HG03565 (cell line): ENCODE measurements around the gene NXPH2.
"Not testable (repeated sequence)": the region's sequence is repeated elsewhere in the genome, so short reads cannot be mapped to it uniquely, and the experiment has no call there.

Source experiments
- ATAC-seq: cut with Tn5 transposase; IDR thresholded peaks from one replicate; pipeline ENCODE4 v1.9.1; 2021; ENCODE audit warnings: mild to moderate bottlenecking, moderate library complexity; ENCODE audit not compliant: unreplicated experiment

Gene NXPH2

GRCh38 chr2:138760676-138761075 is 19.5 kb downstream of the NXPH2 start:
- ATAC-seq = no peak

- ATAC-seq = no peak
These were observed 22.8 kb downstream of the NXPH2 start for GRCh38 chr2:138757384-138757783.

GRCh38 chr2:138752197-138752956 is 27.8 kb downstream of the NXPH2 start:
- ATAC-seq = no peak

- no peak for ATAC-seq
These were observed 35.5 kb downstream of the NXPH2 start for GRCh38 chr2:138744713-138745112.

- ATAC-seq = no peak
These were observed 37.6 kb downstream of the NXPH2 start for GRCh38 chr2:138742441-138743057.

- no peak for ATAC-seq
These were observed 38.3 kb downstream of the NXPH2 start for GRCh38 chr2:138741851-138742250.

GRCh38 chr2:138737009-138737554 is 43.1 kb downstream of the NXPH2 start:
- not testable (repeated sequence) for ATAC-seq

GRCh38 chr2:138732651-138733050 is 47.5 kb downstream of the NXPH2 start:
- ATAC-seq = no peak

- ATAC-seq = peak; percentile 59
These were observed 49.6 kb downstream of the NXPH2 start for GRCh38 chr2:138730497-138731030.

- ATAC-seq = no peak
These were observed 52.2 kb downstream of the NXPH2 start for GRCh38 chr2:138727956-138728355.

GRCh38 chr2:138726681-138727080 is 53.5 kb downstream of the NXPH2 start:
- ATAC-seq = no peak

- no peak for ATAC-seq
These were observed 55.3 kb downstream of the NXPH2 start for GRCh38 chr2:138724729-138725459.

- ATAC-seq = no peak
These were observed 55.9 kb downstream of the NXPH2 start for GRCh38 chr2:138724327-138724726.

GRCh38 chr2:138723196-138723987 is 56.8 kb downstream of the NXPH2 start:
- ATAC-seq = no peak

- ATAC-seq = no peak
These were observed 57.9 kb downstream of the NXPH2 start for GRCh38 chr2:138722316-138722715.

- no peak for ATAC-seq
These were observed 60.0 kb downstream of the NXPH2 start for GRCh38 chr2:138720035-138720838.

- peak; percentile 70 for ATAC-seq
These were observed 61.8 kb downstream of the NXPH2 start for GRCh38 chr2:138718405-138718804.

GRCh38 chr2:138716183-138716582 is 64.0 kb downstream of the NXPH2 start:
- ATAC-seq = no peak

GRCh38 chr2:138713504-138713903 is 66.7 kb downstream of the NXPH2 start:
- ATAC-seq = no peak

GRCh38 chr2:138713069-138713496 is 67.1 kb downstream of the NXPH2 start:
- ATAC-seq = no peak
